CD14-positive monocyte (primary cell): ENCODE measurements around the gene B4GALNT4. TPM values are rescaled to one million over a fixed set of nuclear protein-coding genes. Genes with fewer than 3 reads are reported as not detected.
A peak's percentile ranks its signal among the peaks of the same experiment; 100 is the strongest.
"Not testable (repeated sequence)": the region's sequence is repeated elsewhere in the genome, so short reads cannot be mapped to it uniquely, and the experiment has no call there.

Source experiments
- DNase-seq, 3 donors: peaks; one replicate each; pipeline ENCODE4 v3.0.0-alpha.2; 2011 to 2022
- H2AFZ ChIP-seq: 2 replicates; pipeline ENCODE4 v1.6.0; 2012; ENCODE audit warnings: mild to moderate bottlenecking, low read depth, low read length, inconsistent platforms; ENCODE audit not compliant: insufficient read depth, poor library complexity, severe bottlenecking
- H3K27ac ChIP-seq, 2 donors: 1 replicate in 1 of 2; 2 replicates in 1 of 2; pipeline ENCODE4 v1.5.1; 2012 to 2013; ENCODE audit warnings: low read length in 2 of 2, control low read depth in 1 of 2, inconsistent platforms in 1 of 2, low read depth in 1 of 2, mild to moderate bottlenecking in 1 of 2
- H3K27me3 ChIP-seq, 2 donors: one replicate each; pipeline versions ENCODE4 v1.6.0 to v1.6.1; 2011 to 2013; ENCODE audit warnings: low read length in 2 of 2; ENCODE audit not compliant: control insufficient read depth in 2 of 2, insufficient read depth in 2 of 2
- H3K36me3 ChIP-seq, 2 donors: replicated peaks in 1 of 2; 1 replicate in 1 of 2; 2 replicates in 1 of 2; pipeline versions ENCODE4 v1.5.1 to v1.6.1; 2012 to 2013; ENCODE audit warnings: low read length in 2 of 2, control low read depth in 1 of 2, inconsistent platforms in 1 of 2, mild to moderate bottlenecking in 1 of 2; ENCODE audit not compliant: insufficient read depth in 2 of 2, control insufficient read depth in 1 of 2
- H3K4me1 ChIP-seq, 2 donors: 1 replicate in 1 of 2; 2 replicates in 1 of 2; pipeline versions ENCODE4 v1.5.1 to v1.6.1; 2012 to 2013; ENCODE audit warnings: low read length in 2 of 2, control low read depth in 1 of 2, inconsistent platforms in 1 of 2, mild to moderate bottlenecking in 1 of 2, moderate library complexity in 1 of 2; ENCODE audit not compliant: insufficient read depth in 2 of 2, control insufficient read depth in 1 of 2
- H3K4me2 ChIP-seq: replicated peaks from 2 replicates; pipeline ENCODE3; 2012; ENCODE audit warnings: low read length, moderate library complexity, mild to moderate bottlenecking; ENCODE audit not compliant: poor library complexity, severe bottlenecking; ENCODE audit errors: extremely low read depth
- H3K4me3 ChIP-seq, 3 experiments: fragments of 200-600 bp in 1 of 3; sonication (generic) in 1 of 3; replicated peaks in 1 of 3; 1 replicate in 2 of 3; 2 replicates in 1 of 3; pipeline ENCODE4 v1.5.1; 2011 to 2013; ENCODE audit warnings: low read length in 3 of 3, mild to moderate bottlenecking in 3 of 3, control low read depth in 2 of 3, low read depth in 2 of 3, inconsistent platforms in 1 of 3, moderate library complexity in 1 of 3
- H3K79me2 ChIP-seq: 2 replicates; pipeline ENCODE4 v1.6.0; 2012; ENCODE audit warnings: mild to moderate bottlenecking, control low read depth, inconsistent platforms, low read length, moderate library complexity; ENCODE audit not compliant: insufficient read depth
- H3K9ac ChIP-seq: 2 replicates; pipeline ENCODE4 v1.6.0; 2017; ENCODE audit warnings: low read length, mild to moderate bottlenecking; ENCODE audit not compliant: insufficient read depth, poor library complexity, severe bottlenecking
- H3K9me3 ChIP-seq, 2 donors: replicated peaks in 1 of 2; 1 replicate in 1 of 2; 2 replicates in 1 of 2; pipeline versions ENCODE4 v1.5.1 to v1.6.1; 2012 to 2013; ENCODE audit warnings: low read length in 2 of 2, control low read depth in 1 of 2; ENCODE audit not compliant: control insufficient read depth in 1 of 2, insufficient read depth in 1 of 2
- H4K20me1 ChIP-seq: 2 replicates; pipeline ENCODE4 v1.6.0; 2012; ENCODE audit warnings: mild to moderate bottlenecking, low read length, control low read depth, moderate library complexity; ENCODE audit not compliant: insufficient read depth
- H3K27ac Mint-ChIP-seq, 7 donors: one replicate each; pipeline ENCODE4 v1.8.0; 2020; ENCODE audit warnings: mild to moderate bottlenecking in 7 of 7, mixed read lengths in 7 of 7, moderate library complexity in 6 of 7, inconsistent platforms in 2 of 7
- H3K27me3 Mint-ChIP-seq, 3 donors: one replicate each; pipeline ENCODE4 v1.8.0; 2021 to 2022; ENCODE audit warnings: low read depth in 3 of 3, mild to moderate bottlenecking in 3 of 3, mixed read lengths in 3 of 3, moderate library complexity in 3 of 3, inconsistent platforms in 1 of 3
- H3K36me3 Mint-ChIP-seq, 2 donors: one replicate each; pipeline ENCODE4 v1.8.0; 2020; ENCODE audit warnings: mixed read lengths in 2 of 2, inconsistent platforms in 1 of 2, mild to moderate bottlenecking in 1 of 2
- H3K4me1 Mint-ChIP-seq: one replicate; pipeline ENCODE4 v1.8.0; 2020; ENCODE audit warnings: mild to moderate bottlenecking, mixed read lengths
- H3K4me3 Mint-ChIP-seq, 2 donors: one replicate each; pipeline ENCODE4 v1.8.0; 2020; ENCODE audit warnings: mild to moderate bottlenecking in 2 of 2, mixed read lengths in 2 of 2, moderate library complexity in 1 of 2
- H3K9me3 Mint-ChIP-seq, 7 donors: one replicate each; pipeline ENCODE4 v1.8.0; 2020 to 2022; ENCODE audit warnings: mixed read lengths in 7 of 7, mild to moderate bottlenecking in 6 of 7, moderate library complexity in 6 of 7, inconsistent platforms in 2 of 7
- CTCF ChIP-seq: fragments of 200-600 bp; IDR thresholded peaks from one replicate; pipeline ENCODE4 v1.8.0; 2022; ENCODE audit warnings: antibody characterized with exemption, mild to moderate bottlenecking
- whole genome bisulfite sequencing: methylation state at CpG from one replicate; pipeline ENCODE4 v1.1.5; 2013; ENCODE audit warnings: missing lambda C conversion rate; ENCODE audit not compliant: insufficient coverage; 5-methylcytosine and 5-hydroxymethylcytosine counted together
- intact Hi-C, 2 donors: fragments of 100-400 bp; cut with micrococcal nuclease; formaldehyde crosslinking; loops; one replicate each; pipeline versions ENCODE4 v1.15.0 to v1.15.1; 2023
- polyA plus RNA-seq, 3 donors: library from polyadenylated mRNA; depleted of rRNA in 1 of 3; unstranded in 2 of 3; stranded (reverse) in 1 of 3; fragments of 300-500 nt in 2 of 3; fragments of >200 nt in 1 of 3; fragmentation: Illumina TruSeq in 2 of 3; gene quantifications; 1 replicate in 2 of 3; 2 replicates in 1 of 3; pipeline ENCODE4 v1.2.3, GENCODE V29; 2012 to 2021

Gene B4GALNT4
- polyA plus RNA-seq, 3 donors: not detected

GRCh38 chr11:332651-333480, 36.4 kb upstream of the B4GALNT4 start:
- H3K4me3 Mint-ChIP-seq: no peak overlapping the region
- Histone ChIP-seq H3K36me3 (no peaks in the 10 kb centered on the region), H3K4me2 (no peak overlapping the region), H3K4me3 (no peak overlapping the region), H3K9me3 (peaks cover 7 to 23% of the 10 kb centered on the region in 2 donors), H3K4me1 (peaks cover 22 to 34% of the 10 kb centered on the region in 2 donors), H3K79me2 (no peaks in the 10 kb centered on the region), H4K20me1 (no peaks in the 10 kb centered on the region), H3K27ac (no peak overlapping the region), H2AFZ (no peak overlapping the region), H3K9ac (no peak overlapping the region), H3K27me3 (no peaks in the 10 kb centered on the region)
- WGBS: 81% methylated on average over 19 of the region's 23 CpGs
- TF ChIP-seq CTCF: no peak
- intact Hi-C loops: no loop called here
- peak overlapping the region in 1 of 7 donors; percentile 68 for H3K27ac Mint-ChIP-seq
- peaks cover 5 to 9% (median 8%) of the 10 kb centered on the region in 3 donors for H3K27me3 Mint-ChIP-seq
- DNase-seq: no peak
- H3K4me1 Mint-ChIP-seq: peaks cover 39% of the 10 kb centered on the region
- peaks cover 2 to 3% of the 10 kb centered on the region in 2 donors for H3K36me3 Mint-ChIP-seq
- peaks cover 15 to 24% (median 21%) of the 10 kb centered on the region in 7 donors for H3K9me3 Mint-ChIP-seq

GRCh38 chr11:333616-334263, 35.6 kb upstream of the B4GALNT4 start:
- not testable (repeated sequence) for H3K27ac ChIP-seq, H3K27ac Mint-ChIP-seq
- peaks cover 19 to 26% of the 10 kb centered on the region in 2 donors for H3K4me1 ChIP-seq

More at GRCh38 chr11:333616-334263, 35.6 kb upstream of the B4GALNT4 start:
- H3K27me3 Mint-ChIP-seq, H3K4me2 ChIP-seq, H3K9ac ChIP-seq, intact Hi-C loops, H4K20me1 ChIP-seq, H2AFZ ChIP-seq, H3K36me3 Mint-ChIP-seq, H3K36me3 ChIP-seq, H3K4me3 Mint-ChIP-seq, DNase-seq, H3K4me3 ChIP-seq, H3K27me3 ChIP-seq, H3K79me2 ChIP-seq: not testable (repeated sequence)
- H3K4me1 Mint-ChIP-seq: peaks cover 33% of the 10 kb centered on the region
- peaks cover 15 to 24% (median 21%) of the 10 kb centered on the region in 7 donors for H3K9me3 Mint-ChIP-seq
- H3K9me3 ChIP-seq: peaks cover 7 to 23% of the 10 kb centered on the region in 2 donors
- 89% methylated on average over 9 of the region's 17 CpGs for WGBS
